ENCODE data around the gene PGM5. TPM values are rescaled to one million over a fixed set of nuclear protein-coding genes. Genes with fewer than 3 reads are reported as not detected.
"Not testable (repeated sequence)": the region's sequence is repeated elsewhere in the genome, so short reads cannot be mapped to it uniquely, and the experiment has no call there.

The PGM5 gene
- total RNA-seq (2021; fragmentation: NEBNext Ultra II Directional; extraction: Animal tissue kit (Norgen Biotek cat#: 25700)), result not detected in 2 replicates
- polyA plus RNA-seq (2011; rRNA removed), result 0.06 TPM in 1 of 2 replicates, not detected in the other
- polyA plus RNA-seq (2011; cell fraction: cytosol; rRNA removed), result 0.04 TPM
- polyA plus RNA-seq (2011; cell fraction: nucleus; rRNA removed), result not detected
- polyA plus RNA-seq (2012, experiment 1 of 2), result not detected in 4 replicates
- polyA plus RNA-seq (2012, experiment 2 of 2), result not detected
- 0.04 TPM for polyA plus RNA-seq (2013, experiment 1 of 2)
- not detected for polyA plus RNA-seq (2013, experiment 2 of 2)
- polyA minus RNA-seq (2011; rRNA and poly(A)+ RNA removed), result 0.07 TPM in 1 of 2 replicates, not detected in the other
- not detected for polyA minus RNA-seq (2011; cell fraction: cytosol; rRNA and poly(A)+ RNA removed)
- not detected for polyA minus RNA-seq (2011; cell fraction: nucleus; rRNA and poly(A)+ RNA removed)
- long read RNA-seq, experiment 1, result 0 reads
- long read RNA-seq, experiment 2, result 0 reads

- H2BK120ac ChIP-seq (replicated peaks; ENCODE audit: low read depth, low read length); H3K79me1 ChIP-seq (ENCODE audit: low read depth, low read length); POLR2A ChIA-PET (ENCODE audit: partially characterized antibody); H2BK15ac ChIP-seq (ENCODE audit: low read length); H2BK12ac ChIP-seq (ENCODE audit: low read depth, low read length); H4K91ac ChIP-seq (replicated peaks; ENCODE audit: insufficient read length, low read length); H2AK5ac ChIP-seq (ENCODE audit: low read depth, low read length); H3K36me3 ChIP-seq (ENCODE audit: control insufficient read depth in 2 of 4, insufficient read depth in 4 of 4, low read length in 3 of 4); H3K56ac ChIP-seq (replicated peaks; ENCODE audit: insufficient read length, low read depth, low read length); H2BK5ac ChIP-seq (ENCODE audit: low read depth, low read length); H3K9ac ChIP-seq (replicated peaks in 1 of 4; ENCODE audit: extremely low read depth in 1 of 4, low read depth in 3 of 4, low read length in 3 of 4); H3K4ac ChIP-seq (replicated peaks; ENCODE audit: insufficient read length, low read depth, low read length); H2BK20ac ChIP-seq (ENCODE audit: low read length); H4K20me1 ChIP-seq (replicated peaks in 1 of 2; ENCODE audit: control insufficient read depth in 1 of 2, insufficient read depth in 2 of 2, low read length in 2 of 2); H4K5ac ChIP-seq (ENCODE audit: insufficient read length, low read depth, low read length); CTCF ChIA-PET (ENCODE audit: partially characterized antibody); H2AFZ ChIP-seq (ENCODE audit: low read length); H3K27ac ChIP-seq (ENCODE audit: low read depth, low read length); H3K23me2 ChIP-seq (ENCODE audit: low read depth, low read length); H3K79me2 ChIP-seq (ENCODE audit: control insufficient read depth in 1 of 2, insufficient read depth in 2 of 2, low read length in 2 of 2); H4K8ac ChIP-seq (ENCODE audit: extremely low read depth, insufficient read depth, low read length); H3K18ac ChIP-seq (ENCODE audit: extremely low read depth, low read length); FAIRE-seq; H3K14ac ChIP-seq (ENCODE audit: insufficient read length); H3K9me3 ChIP-seq (ENCODE audit: insufficient read depth in 2 of 2, low read depth in 1 of 2, low read length in 1 of 2); H3K23ac ChIP-seq (ENCODE audit: insufficient read length); H3K4me1 ChIP-seq (replicated peaks in 1 of 4; ENCODE audit: control insufficient read depth in 3 of 4, insufficient read depth in 4 of 4, low read length in 3 of 4): not testable (repeated sequence)
- Histone ChIP-seq H3K4me2 (ENCODE audit: insufficient read depth in 1 of 2, low read depth in 2 of 2, low read length in 2 of 2) (peak within 1 kb of the TSS; percentile 52 to 77), H3K4me3 (ENCODE audit: extremely low read depth in 1 of 4, insufficient read depth in 2 of 4, low read depth in 3 of 4, low read length in 4 of 4) (peak within 1 kb of the TSS; percentile 17 to 59 (median 30); a peak in 6 of 8 replicates), H3K27me3 (replicated peaks in 1 of 4; ENCODE audit: control insufficient read depth in 3 of 4, extremely low read depth in 1 of 4, insufficient read depth in 3 of 4, low read length in 3 of 4) (peaks cover 14 to 40% (median 29%) of the 10 kb centered on the region in 4 experiments; a peak in 6 of 7 replicates)
- WGBS, 2 experiments (ENCODE audit: extremely low coverage in 1 of 2, insufficient coverage in 1 of 2, insufficient read length in 1 of 2, insufficient replicate concordance in 2 of 2, low coverage in 1 of 2, low lambda C conversion rate in 2 of 2, missing lambda C conversion rate in 1 of 2), result 2% methylated on average over 35 of the region's 58 CpGs; no CpG with 5 or more reads in 1 of the 2 experiments
- peak in 1 of 2 experiments; percentile 67 for DNase-seq (ENCODE audit: low read depth in 1 of 2, low spot score in 2 of 2)
- TF ChIP-seq KDM4A (IDR thresholded peaks at IDR 0.05; ENCODE audit: low read depth, low read length, severe bottlenecking) (peak; percentile 62), EZH2 (IDR thresholded peaks at IDR 0.05; ENCODE audit: low read depth, low read length, severe bottlenecking) (peak; percentile 65)
Observed at GRCh38 chr9:68356380-68357118, at the start of gene PGM5. TSS of gene PGM5 (plus strand) at chr9:68356611. CDS start at chr9:68357128, 517 bp downstream.
